GM19395 (cell line): ENCODE results near the gene CXXC1.
A peak's percentile ranks its signal among the peaks of the same experiment; 100 is the strongest.
"Not testable (repeated sequence)": the region's sequence is repeated elsewhere in the genome, so short reads cannot be mapped to it uniquely, and the experiment has no call there.

Source experiments
- ATAC-seq: cut with Tn5 transposase; IDR thresholded peaks from one replicate; pipeline ENCODE4 v1.9.1; 2021; ENCODE audit warnings: mild to moderate bottlenecking, moderate library complexity; ENCODE audit not compliant: unreplicated experiment

The CXXC1 gene

DNA sequence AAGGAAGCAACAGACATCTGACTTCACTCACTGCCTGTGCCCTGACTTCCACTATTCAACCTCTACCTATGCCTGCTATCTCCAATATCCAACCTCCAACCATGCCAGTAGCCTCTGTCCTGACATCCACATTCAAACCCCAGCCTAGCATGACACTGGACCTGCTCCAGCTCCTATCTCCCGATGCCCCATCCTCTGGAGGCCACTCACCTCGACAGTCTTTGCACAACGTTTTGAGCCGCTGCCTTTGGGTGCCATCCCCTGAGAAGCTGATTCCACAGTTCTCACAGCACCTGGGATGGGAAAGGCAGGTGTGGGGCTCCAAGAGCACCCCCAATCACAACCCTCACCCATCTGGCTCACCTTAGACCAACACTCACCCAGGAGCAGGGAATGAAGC, 11.0 kb downstream of the CXXC1 start:
- ATAC-seq, result no peak

DNA sequence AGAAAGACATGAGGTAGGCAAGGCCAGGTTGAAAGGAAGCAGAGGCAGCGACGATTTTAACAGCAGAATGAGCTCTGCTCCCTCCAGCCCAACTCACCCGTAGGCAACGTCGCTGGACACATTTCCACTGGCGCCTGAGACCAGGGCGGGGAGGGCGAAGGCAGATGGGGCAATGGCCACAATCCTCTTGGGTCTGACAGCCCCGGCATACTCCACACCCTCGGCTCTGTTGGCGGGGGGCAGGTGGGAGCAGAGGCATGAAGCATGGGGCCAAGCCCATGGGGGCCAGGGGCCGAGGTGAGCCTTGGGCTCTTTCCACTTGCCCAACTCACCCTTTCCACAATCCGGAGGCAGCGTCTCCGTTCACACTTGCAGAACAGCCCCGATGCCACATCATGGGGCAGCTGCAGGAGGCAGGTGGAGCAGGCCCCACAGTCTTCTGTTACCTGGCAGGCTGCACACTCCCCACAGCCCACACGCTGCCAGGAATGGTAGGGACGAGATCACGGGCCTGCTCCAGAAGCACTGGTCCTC, 11.9 kb downstream of the CXXC1 start:
- no peak for ATAC-seq

- no peak for ATAC-seq
Observed at GRCh38 chr18:50274941-50275340, 12.6 kb downstream of the CXXC1 start.

- no peak for ATAC-seq
Observed at GRCh38 chr18:50274044-50274442, 13.4 kb downstream of the CXXC1 start.

DNA sequence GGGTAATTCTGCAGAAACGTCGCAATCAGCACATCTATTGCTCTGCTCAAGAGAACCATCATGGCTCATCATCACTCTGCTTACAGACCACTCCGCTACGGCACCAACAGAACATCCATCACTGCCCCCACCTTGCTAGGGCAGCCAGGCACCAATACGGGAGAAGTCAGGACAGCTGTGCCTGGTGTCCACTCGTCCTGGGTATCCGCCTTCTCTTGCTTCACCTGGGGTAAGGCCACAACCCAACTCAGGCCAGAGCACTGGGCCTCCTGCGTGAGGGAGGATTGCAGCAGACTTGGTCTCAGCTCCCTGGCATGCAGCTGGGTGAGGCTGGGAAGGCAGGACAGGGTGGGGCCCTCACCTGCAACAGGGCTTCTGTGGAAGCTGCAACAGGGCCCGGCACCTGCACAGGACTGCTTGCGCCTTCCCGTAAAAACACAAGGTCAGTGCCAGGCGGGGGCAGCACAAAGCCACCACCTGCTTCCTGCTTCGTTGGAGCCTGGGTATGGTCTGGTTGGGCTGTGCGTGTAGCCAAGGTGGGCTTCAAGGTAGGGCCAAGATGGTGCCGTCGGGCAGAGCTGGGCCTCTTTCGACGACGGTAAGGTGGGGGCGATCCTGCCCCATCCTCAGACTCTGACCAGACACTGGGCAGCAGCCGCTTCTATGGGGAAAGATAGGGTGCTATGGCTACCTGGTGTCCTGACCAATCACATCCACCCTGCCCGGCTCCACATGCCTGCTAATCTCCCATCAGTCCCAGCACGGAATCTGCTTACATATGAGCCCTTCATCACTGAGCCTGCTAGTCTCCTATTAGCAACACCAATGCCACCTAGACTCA, 14.1 kb downstream of the CXXC1 start:
- ATAC-seq, result no peak

- no peak for ATAC-seq
Observed at GRCh38 chr18:50272568-50272967, 14.9 kb downstream of the CXXC1 start.

DNA sequence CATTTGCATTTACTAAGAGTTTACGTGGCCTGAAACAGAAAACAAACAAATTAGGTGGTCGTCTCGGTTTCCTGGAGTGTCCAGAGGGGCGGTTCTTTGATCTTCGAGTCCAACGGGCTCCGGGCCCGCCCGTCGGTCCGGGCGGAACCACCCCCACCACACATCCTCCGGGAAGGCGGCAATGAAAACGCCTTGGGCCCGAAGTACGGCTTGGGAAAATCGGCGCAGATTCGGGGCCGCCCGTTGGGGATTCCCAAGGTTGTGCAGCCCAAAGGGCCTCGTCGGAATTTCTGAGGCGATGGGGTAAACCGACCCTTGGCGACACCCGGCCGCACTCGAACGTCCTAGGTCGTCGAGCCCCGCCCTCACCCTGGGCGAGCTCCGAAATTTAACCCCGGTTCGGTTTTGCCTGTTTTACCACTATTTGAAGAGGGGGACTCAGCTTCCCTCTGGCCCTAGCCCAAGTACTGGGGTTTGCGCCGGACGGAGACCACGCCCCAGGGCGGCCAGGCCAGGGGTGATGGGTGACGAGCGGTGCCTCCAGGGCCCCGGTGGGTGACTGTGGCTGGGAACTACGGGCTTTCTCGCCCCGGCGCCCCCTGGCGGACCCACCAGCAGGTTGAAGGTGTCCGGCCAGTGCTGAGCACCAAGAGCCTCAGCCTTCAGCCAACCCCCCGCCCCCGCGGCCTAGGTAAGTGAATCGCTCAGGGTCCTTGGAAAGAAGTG, 19.3 kb downstream of the CXXC1 start:
- ATAC-seq, result peak; percentile 69

GRCh38 chr18:50266248-50266704, 21.2 kb downstream of the CXXC1 start, which contains the start of gene CFAP53:
Gene CFAP53, minus strand, starts transcription at chr18:50266495. Its CDS starts 91 bp downstream, at chr18:50266404.
- ATAC-seq, result peak; percentile 73

DNA sequence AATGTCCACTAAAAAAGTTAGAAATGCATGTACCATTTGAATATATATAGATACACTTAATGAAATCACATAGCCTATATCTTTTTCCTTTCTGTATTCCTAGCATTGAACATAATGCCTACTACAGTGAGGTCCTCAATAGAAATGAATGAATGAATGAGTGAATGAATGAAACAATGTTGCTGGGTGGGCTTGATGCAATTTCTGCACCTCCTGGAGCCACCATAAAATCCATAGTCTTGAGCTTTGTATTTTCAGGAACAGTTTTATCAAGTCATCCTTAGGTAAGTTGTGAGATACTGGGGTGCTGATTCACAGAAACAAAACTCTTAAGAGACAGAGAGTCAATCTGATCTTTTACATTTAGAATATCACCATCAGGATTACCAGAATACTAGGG, 24.5 kb downstream of the CXXC1 start:
- ATAC-seq, result no peak

GRCh38 chr18:50250935-50251334, 36.6 kb downstream of the CXXC1 start:
- ATAC-seq, result no peak

DNA sequence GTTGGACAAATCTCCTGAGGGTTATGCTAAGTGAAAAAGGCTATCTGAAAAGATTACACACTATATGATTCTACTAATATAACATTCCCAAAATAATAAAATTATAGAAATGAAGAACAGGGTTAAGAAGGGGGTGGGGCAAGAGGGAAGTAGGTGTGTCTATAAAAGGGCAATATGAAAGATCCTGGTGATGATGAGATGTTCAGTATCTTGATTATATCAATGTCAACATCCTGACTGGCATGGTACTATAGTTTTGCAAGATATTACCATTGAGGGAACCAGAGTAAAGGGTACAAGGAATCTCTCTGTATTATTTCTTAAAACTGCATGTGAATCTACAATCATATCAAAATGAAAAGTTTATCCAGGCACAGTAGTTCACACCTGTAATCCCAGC, 37.9 kb downstream of the CXXC1 start:
- no peak for ATAC-seq

DNA sequence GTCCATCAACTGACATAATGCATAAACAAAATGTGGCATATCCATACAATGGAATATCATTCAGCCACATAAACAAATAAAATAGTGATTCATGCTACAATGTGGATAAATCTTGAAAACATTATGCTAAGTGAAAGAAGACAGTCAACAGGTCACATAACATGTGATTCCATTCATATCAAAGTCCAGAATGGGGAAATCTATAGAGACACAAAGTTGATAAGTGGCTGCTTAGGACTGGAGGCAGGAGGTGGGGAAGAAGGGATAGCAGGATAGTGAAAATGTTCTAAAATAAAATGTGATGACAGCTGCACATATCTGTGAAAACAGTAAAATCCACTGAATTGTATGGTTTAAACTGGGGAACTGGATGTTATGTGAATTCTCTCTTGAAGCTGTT, 39.9 kb downstream of the CXXC1 start:
- no peak for ATAC-seq

DNA sequence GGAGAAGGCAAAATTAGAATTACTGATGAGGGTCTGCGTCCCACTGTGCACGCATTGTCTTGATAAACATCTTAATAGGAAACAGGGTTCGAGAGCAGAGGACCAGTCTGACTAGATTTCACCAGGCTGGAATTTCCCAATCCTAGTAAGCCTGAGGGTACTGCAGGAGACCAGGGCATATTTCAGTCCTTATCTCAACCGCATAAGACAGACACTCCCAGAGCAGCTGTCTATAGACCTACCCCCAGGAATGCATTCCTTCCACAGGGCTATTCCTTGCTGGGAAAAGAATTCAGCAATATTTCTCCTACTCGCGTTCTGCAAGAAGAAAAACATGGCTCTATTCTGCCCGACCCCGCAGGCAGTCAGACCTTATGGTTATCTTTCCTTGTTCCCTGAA, 45.7 kb downstream of the CXXC1 start:
- ATAC-seq, result not testable (repeated sequence)

DNA sequence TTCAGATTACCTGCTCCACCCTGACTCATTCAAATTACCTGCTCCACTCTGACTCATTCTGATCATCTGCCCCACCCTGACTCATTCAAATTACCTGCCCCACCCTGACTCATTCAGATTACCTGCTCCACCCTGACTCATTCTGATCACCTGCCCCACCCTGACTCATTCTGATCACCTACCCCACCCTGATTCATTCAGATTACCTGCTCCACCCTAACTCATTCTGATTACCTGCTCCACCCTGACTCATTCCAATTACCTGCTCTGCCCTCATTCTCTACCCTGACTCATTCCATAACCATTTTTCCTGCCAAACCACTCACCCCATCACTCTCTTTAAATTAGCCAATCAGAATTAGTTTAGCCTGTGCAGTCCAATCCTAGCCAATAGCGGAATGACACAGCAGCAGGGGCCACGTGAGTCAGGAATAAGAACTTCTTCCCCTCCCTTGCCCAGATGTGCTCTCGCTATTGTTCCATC, 47.4 kb downstream of the CXXC1 start:
- ATAC-seq, result no peak

DNA sequence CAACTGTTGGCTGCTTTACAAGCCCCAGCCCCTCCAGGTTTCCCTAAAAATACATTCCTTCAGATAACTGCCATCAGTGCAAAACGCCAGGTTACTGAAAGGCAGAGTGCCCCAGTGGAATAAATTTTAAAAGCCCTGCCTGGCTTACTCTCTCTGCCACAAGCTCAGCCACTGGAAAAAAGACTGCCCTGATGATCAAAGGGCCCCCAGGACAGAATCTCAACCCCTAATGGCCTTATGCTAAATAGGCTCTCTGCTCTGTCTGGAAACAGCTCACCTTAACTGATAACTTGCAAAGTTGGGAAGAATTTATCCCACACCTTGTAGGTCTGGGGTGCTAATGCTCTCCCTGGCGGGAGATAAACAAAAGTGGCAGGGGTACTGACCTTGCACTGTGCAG, 55.1 kb downstream of the CXXC1 start:
- no peak for ATAC-seq
